Measurements from ENCODE around the gene GFRA1.
"Not testable (repeated sequence)": the region's sequence is repeated elsewhere in the genome, so short reads cannot be mapped to it uniquely, and the experiment has no call there.

Gene GFRA1

DNA sequence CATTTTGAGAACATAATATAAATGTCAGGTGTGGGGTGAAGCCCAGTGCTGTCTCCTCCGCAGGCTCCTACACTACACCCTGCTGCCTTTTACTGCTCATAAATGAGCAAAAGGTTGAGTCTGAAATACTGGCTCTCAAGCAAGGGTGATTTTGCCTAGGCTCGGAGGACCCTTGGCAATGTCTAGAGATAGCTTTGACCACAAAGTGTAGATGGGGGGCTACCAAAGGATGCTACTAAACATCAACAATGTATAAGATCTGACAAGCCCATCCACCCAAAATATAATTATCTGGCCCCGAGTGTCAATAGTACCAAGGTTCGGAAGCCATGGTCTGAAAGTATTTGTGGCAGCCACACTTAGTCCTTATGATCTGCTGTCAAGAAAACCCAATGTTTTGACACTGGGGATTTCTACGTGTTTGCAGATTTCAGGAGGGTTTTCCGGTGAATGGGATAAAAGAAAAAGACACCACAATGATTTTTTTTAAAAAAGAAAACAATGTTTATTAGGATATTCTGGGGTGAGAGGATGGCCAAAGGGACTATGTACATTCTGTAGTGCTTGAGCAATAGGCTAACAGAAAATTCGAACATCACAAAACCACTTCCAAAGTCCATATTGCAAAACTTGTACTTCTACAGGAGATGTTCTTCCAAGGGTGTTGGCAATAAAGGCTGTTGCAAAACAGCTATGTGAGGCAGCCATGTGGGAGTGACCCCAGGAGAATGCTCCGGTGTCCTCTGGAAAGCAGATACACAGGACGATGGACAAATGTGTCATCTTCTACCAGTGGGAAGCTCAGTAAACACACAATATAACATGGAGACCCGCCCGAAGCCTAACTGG lies 216.3 kb downstream of the GFRA1 start:
- DNase-seq, result no peak

GRCh38 chr10:116055917-116056252 lies 217.1 kb downstream of the GFRA1 start:
- no peak for DNase-seq

GRCh38 chr10:116055252-116055916 lies 217.6 kb downstream of the GFRA1 start:
- no peak for DNase-seq

DNA sequence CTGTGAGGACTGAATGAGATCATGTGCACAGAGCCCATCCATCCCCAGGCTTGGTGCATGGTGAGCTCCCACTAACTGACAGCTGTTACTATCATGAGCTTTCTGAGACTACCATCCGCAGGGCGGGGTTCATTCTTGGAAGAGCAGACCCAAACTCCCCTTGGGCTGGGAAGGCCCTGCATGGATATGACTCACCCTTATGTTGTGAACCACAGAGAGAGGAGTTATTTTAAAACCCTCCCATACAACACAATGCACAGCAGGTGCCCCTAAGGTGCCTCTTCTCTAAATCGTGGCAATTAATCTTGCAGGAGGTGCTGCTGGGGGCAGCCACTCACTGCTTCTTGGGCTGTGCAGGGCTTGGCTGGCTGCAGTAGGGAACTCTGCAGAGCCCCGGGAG lies 219.1 kb downstream of the GFRA1 start:
- DNase-seq, result no peak

DNA sequence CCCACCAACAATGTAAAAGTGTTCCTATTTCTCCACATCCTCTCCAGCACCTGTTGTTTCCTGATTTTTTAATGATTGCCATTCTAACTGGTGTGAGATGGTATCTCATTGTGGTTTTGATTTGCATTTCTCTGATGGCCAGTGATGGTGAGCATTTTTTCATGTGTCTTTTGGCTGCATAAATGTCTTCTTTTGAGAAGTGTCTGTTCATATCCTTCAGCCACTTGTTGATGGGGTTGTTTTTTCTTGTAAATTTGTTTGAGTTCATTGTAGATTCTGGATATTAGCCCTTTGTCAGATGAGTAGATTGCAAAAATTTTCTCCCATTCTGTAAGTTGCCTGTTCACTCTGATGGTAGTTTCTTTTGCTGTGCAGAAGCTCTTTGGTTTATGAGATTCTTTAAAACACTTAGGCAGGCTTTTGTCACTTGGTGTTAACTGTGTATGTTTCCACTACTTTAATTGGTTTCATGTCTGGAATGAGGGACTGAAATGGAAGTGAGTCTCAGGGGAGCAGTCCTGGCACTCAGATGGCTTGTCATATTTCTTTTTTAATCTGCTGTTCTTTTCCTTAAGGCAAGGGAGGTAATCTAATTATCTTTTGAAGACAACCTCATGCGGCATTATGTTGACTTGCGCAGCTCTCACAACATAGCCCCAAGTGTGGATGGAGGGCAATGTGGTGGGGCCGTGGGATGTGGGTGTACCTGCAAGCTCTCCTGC lies 219.8 kb downstream of the GFRA1 start:
- not testable (repeated sequence) for DNase-seq

DNA sequence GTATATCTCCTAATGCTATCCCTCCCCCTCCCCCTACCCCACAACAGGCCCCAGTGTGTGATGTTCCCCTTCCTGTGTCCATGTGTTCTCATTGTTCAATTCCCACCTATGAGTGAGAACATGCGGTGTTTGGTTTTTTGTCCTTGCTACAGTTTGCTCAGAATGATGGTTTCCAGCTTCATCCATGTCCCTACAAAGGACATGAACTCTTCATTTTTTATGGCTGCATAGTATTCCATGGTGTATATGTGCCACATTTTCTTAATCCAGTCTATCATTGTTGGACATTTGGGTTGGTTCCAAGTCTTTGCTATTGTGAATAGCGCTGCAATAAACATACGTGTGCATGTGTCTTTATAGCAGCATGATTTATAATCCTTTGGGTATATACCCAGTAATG lies 220.5 kb downstream of the GFRA1 start:
- DNase-seq, result not testable (repeated sequence)

- no peak for DNase-seq
Observed at GRCh38 chr10:116049974-116050304, 223.1 kb downstream of the GFRA1 start.

GRCh38 chr10:116049158-116049973 lies 223.6 kb downstream of the GFRA1 start:
- no peak for DNase-seq

DNA sequence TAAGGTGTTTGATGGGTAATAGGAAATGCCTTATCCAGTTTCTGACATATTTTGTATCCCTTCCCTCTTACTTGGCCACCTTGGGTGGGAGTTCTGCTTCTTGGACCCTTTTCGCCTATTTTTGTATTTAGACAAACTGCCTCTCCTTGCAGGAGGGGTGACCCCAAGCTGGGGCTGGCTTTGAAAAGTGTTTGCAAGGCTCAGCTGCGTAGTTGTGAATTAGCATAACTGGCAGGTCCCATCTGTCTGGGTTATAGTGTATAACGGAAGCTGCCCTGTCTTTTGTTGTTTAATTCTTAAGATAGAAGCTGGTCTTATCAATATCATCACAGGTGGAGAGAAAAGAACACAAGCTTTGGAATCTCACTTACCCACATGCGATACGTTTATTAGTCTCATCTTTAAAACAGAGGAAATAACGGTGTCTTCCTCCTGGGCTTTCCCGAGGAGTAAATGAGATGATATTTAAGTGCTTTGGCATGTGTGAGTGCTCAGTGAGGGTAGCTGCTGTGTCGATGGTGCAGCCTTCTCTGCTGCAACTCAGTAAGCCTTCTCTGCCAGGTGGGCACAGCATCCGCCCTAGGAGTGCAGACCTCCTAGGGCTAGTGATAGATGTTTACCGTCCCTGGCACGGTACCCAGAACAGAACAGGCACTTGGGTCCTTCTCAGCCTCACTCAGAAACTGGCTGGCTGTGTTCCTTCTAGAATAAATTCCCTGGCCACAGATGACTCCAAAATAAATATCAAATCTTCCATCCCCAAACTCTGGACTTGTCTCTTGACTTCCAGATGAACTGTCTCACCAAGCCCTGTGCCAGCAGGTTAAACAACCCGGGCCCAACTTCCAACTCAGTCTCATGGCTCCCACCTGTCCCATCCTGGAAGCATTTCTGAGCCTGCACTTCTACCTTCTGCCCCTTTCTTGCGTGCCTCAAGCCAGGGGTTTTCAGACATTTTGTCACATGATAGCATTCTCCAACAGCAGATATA lies 227.3 kb downstream of the GFRA1 start:
- no peak for DNase-seq

- no peak for DNase-seq
Observed at GRCh38 chr10:116044801-116045248, 228.2 kb downstream of the GFRA1 start.

GRCh38 chr10:116043861-116044260 lies 229.1 kb downstream of the GFRA1 start:
- no peak for DNase-seq

- DNase-seq, result no peak
Observed at GRCh38 chr10:116043304-116043703, 229.7 kb downstream of the GFRA1 start.

GRCh38 chr10:116041948-116042347 lies 231.1 kb downstream of the GFRA1 start:
- no peak for DNase-seq

DNA sequence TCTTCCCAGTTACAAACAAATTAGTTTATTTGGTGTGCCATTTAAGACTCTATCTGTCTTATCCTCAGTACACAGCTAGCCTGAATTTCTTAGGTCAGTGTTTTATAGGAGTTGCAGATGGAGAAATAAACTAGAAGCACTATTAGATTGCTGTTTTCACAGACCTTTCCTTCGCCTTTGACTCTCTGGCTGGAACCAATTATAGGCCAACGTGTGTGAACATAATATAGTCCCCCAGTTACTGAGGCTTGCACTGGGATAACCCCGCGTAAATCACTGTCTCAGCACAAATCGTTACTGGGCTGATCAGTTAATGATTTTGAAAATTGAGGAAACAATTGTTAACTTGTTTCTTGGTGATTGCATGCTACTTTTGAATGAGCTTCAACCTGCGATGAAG lies 233.4 kb downstream of the GFRA1 start:
- no peak for DNase-seq

- DNase-seq, result no peak
Observed at GRCh38 chr10:116038259-116038658, 234.7 kb downstream of the GFRA1 start.

DNA sequence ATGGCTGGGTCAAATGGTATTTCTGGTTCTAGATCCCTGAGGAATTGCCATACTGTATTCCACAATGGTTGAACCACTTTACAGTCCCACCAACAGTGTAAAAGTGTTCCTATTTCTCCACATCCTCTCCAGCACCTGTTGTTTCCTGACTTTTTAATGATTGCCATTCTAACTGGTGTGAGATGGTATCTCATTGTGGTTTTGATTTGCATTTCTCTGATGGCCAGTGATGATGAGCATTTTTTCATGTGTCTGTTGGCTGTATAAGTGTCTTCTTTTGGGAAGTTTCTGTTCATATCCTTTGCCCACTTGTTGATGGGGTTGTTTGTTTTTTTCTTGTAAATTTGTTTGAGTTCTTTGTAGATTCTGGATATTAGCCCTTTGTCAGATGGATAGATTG lies 237.6 kb downstream of the GFRA1 start:
- DNase-seq, result not testable (repeated sequence)

DNA sequence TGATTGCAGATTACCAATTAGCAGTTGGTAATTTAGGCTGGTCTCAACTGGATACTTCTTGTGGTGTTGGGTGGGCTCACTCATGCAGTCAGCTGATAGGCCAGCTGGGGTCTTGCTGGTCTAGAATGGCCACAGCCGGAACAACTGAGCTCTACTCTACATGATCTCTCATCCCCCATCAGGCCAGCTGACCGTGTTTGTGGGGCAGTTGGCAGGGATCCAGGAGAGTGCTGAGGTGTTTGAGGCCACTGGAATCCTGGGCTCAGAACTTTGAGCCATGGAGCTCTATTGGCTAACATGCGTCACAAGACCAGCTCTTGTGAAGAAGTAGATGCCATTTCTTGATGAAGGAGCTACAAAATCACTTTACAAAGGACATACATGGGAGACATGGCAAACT lies 242.4 kb downstream of the GFRA1 start:
- DNase-seq, result no peak

- no peak for DNase-seq
Observed at GRCh38 chr10:116029826-116030225, 243.2 kb downstream of the GFRA1 start.

GRCh38 chr10:116027355-116027754 lies 245.7 kb downstream of the GFRA1 start:
- DNase-seq, result no peak

DNA sequence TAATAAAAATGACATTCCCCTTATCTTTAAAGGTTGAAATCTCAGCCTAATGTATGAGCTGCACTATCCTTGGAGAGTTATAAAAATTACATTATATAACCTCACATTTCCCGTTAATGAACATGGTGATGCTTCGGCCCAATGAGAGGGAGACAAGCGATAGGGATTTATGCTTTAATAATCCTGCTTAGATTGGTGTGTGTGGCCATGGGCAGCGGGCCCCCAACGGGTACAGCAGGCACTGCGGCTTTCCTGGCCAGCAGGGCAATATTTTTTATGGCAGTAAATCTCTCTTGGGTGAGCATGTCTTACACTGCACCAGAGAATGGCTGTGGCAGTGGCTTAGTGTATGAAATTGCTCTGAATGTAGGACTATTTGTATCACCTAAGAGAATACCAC lies 246.3 kb downstream of the GFRA1 start:
- no peak for DNase-seq

DNA sequence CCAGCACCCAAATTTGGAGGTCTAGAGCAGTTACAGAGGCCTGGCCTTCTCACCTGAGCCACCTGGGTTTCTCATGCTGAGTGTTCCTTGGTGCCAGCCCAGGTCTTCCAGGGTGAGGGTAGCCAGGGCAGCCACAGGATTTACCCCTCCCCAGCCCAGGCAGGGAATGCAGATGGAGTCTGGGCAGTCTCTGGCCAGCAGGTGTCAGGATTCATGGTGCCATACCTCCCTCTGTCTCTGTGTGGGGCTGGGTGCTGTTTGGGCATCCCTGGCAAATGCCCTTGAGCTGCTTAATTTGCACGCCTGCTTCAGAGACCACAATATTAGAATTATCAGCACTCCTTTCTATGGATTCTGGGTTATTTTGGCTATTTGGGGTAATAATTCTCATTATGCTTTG lies 246.7 kb downstream of the GFRA1 start:
- no peak for DNase-seq

Data from T-helper 9 cell (primary cell).